Neural cell (in vitro differentiated cells): Measurements from ENCODE around the gene UBAP2. TPM values are rescaled to one million over a fixed set of nuclear protein-coding genes. Genes with fewer than 3 reads are reported as not detected.

Experiments used
- H2AFZ ChIP-seq: fragments of 200-600, 300-800 bp; sonication (generic), shearing (Covaris generic); 2 replicates; pipeline ENCODE4 v1.6.0; 2014; ENCODE audit warnings: low read depth, mild to moderate bottlenecking, antibody characterized with exemption, low read length, moderate library complexity
- H3F3A ChIP-seq: fragments of 200-600 bp; shearing (Covaris generic); 2 replicates; pipeline ENCODE4 v1.6.1; 2016; ENCODE audit warnings: mild to moderate bottlenecking, moderate library complexity, mixed read lengths, antibody characterized with exemption, low read length; ENCODE audit not compliant: insufficient read depth, poor library complexity, severe bottlenecking
- H3K27ac ChIP-seq: fragments of 200-600, 300-800 bp; sonication (generic), shearing (Covaris generic); 2 replicates; pipeline ENCODE4 v1.5.1; 2014; ENCODE audit warnings: mild to moderate bottlenecking, low read length, moderate library complexity
- H3K27me3 ChIP-seq: fragments of 300-800, 200-600 bp; sonication (generic), shearing (Covaris generic); 2 replicates; pipeline ENCODE4 v1.6.0; 2014; ENCODE audit warnings: mild to moderate bottlenecking, low read depth, low read length, moderate library complexity; ENCODE audit not compliant: insufficient read depth
- H3K36me3 ChIP-seq: fragments of 300-800, 200-600 bp; sonication (generic), shearing (Covaris generic); 2 replicates; pipeline ENCODE4 v1.5.1; 2014; ENCODE audit warnings: mild to moderate bottlenecking, antibody characterized with exemption, low read length, moderate library complexity; ENCODE audit not compliant: insufficient read depth
- H3K4me2 ChIP-seq: fragments of 300-800, 200-600 bp; sonication (generic), shearing (Covaris generic); 2 replicates; pipeline ENCODE4 v1.6.0; 2014; ENCODE audit warnings: mild to moderate bottlenecking, low read length
- H3K4me3 ChIP-seq: fragments of 300-800, 200-600 bp; sonication (generic), shearing (Covaris generic); 2 replicates; pipeline ENCODE4 v1.5.1; 2014; ENCODE audit warnings: mild to moderate bottlenecking, low read length, moderate library complexity
- H3K79me2 ChIP-seq: fragments of 200-600 bp; shearing (Covaris generic); replicated peaks from 2 replicates; pipeline ENCODE4 v1.6.0; 2014; ENCODE audit warnings: mild to moderate bottlenecking, low read length, moderate library complexity; ENCODE audit not compliant: insufficient read depth
- H3K9ac ChIP-seq: fragments of 300-800, 200-600 bp; sonication (generic), shearing (Covaris generic); 2 replicates; pipeline ENCODE4 v1.6.1; 2016; ENCODE audit warnings: mild to moderate bottlenecking, low read length, mixed read lengths
- H3K9me2 ChIP-seq: fragments of 200-600 bp; shearing (Covaris generic); 2 replicates; pipeline ENCODE4 v1.6.1; 2016; ENCODE audit warnings: mild to moderate bottlenecking, low read length, mixed read lengths; ENCODE audit not compliant: insufficient read depth
- H3K9me3 ChIP-seq: fragments of 200-600, 300-800 bp; sonication (generic), shearing (Covaris generic); 2 replicates; pipeline ENCODE4 v1.6.1; 2016; ENCODE audit warnings: mild to moderate bottlenecking, mixed run types, low read length, moderate library complexity, mixed read lengths
- H4K20me1 ChIP-seq: fragments of 200-600 bp; shearing (Covaris generic); 2 replicates; pipeline ENCODE4 v1.6.1; 2016; ENCODE audit warnings: mild to moderate bottlenecking, mixed run types; ENCODE audit not compliant: insufficient read depth
- CTCF ChIP-seq: fragments of 450-650 bp; IDR thresholded peaks from 2 replicates; pipeline ENCODE4 v1.5.1; 2014; ENCODE audit warnings: antibody characterized with exemption, mild to moderate bottlenecking, moderate library complexity; ENCODE audit not compliant: poor library complexity, severe bottlenecking
- EP300 ChIP-seq: fragments of 450-650 bp; conservative IDR thresholded peaks from 2 replicates; pipeline ENCODE4 v1.6.1; 2014; ENCODE audit warnings: antibody characterized with exemption, mild to moderate bottlenecking, moderate library complexity; ENCODE audit not compliant: poor library complexity, severe bottlenecking
- EZH2 ChIP-seq: fragments of 200-600, 300-800 bp; shearing (Covaris generic), sonication (generic); IDR thresholded peaks from 2 replicates; pipeline ENCODE4 v1.6.1; 2014; ENCODE audit warnings: antibody characterized with exemption, low read length, borderline replicate concordance, mild to moderate bottlenecking; ENCODE audit not compliant: insufficient read depth, poor library complexity, severe bottlenecking
- MXI1 ChIP-seq: fragments of 450-650 bp; conservative IDR thresholded peaks from 2 replicates; pipeline ENCODE4 v1.6.1; 2014; ENCODE audit warnings: antibody characterized with exemption, mild to moderate bottlenecking; ENCODE audit not compliant: poor library complexity, severe bottlenecking
- POLR2AphosphoS5 ChIP-seq: IDR thresholded peaks from 2 replicates; pipeline ENCODE4 v1.6.1; 2012
- RAD21 ChIP-seq: fragments of 450-650 bp; conservative IDR thresholded peaks from 2 replicates; pipeline ENCODE4 v1.6.1; 2014; ENCODE audit warnings: antibody characterized with exemption, mild to moderate bottlenecking, moderate library complexity
- REST ChIP-seq: IDR thresholded peaks from 2 replicates; pipeline ENCODE4 v1.6.1; 2012; ENCODE audit warnings: borderline replicate concordance
- SMC3 ChIP-seq: fragments of 450-650 bp; conservative IDR thresholded peaks from 2 replicates; pipeline ENCODE4 v1.6.1; 2014; ENCODE audit warnings: antibody characterized with exemption, mild to moderate bottlenecking, moderate library complexity; ENCODE audit not compliant: poor library complexity
- TAF1 ChIP-seq: IDR thresholded peaks from 2 replicates; pipeline ENCODE4 v1.6.1; 2012; ENCODE audit warnings: low read depth
- polyA plus RNA-seq: library from polyadenylated mRNA; depleted of rRNA; stranded (reverse); fragments of >200 nt; gene quantifications from 2 replicates; pipeline ENCODE4 v1.2.3, GENCODE V29; 2014

Gene UBAP2
- polyA plus RNA-seq, 1 donor from 2014 or later, result 9.2 TPM

GRCh38 chr9:34010979-34011378, 37.7 kb downstream of the UBAP2 start:
- Histone ChIP-seq H3K9me3 (no peaks in the 10 kb centered on the region), H3K9ac (no peak overlapping the region), H3K9me2 (no peaks in the 10 kb centered on the region), H2AFZ (no peak overlapping the region), H3K27me3 (no peaks in the 10 kb centered on the region), H3K4me3 (no peak overlapping the region), H3K79me2 (no peaks in the 10 kb centered on the region), H3K4me2 (no peak overlapping the region), H3K36me3 (no peaks in the 10 kb centered on the region), H3F3A (no peaks in the 10 kb centered on the region), H4K20me1 (no peaks in the 10 kb centered on the region), H3K27ac (no peak overlapping the region)
- TF ChIP-seq TAF1 (no peak), SMC3 (no peak), RAD21 (peak; percentile 31), CTCF (peak; percentile 45), EZH2 (no peak), MXI1 (no peak), EP300 (no peak), REST (no peak), POLR2AphosphoS5 (no peak)

- Histone ChIP-seq H2AFZ (no peak overlapping the region), H3F3A (no peaks in the 10 kb centered on the region), H3K36me3 (peaks cover 7% of the 10 kb centered on the region), H3K4me3 (no peak overlapping the region), H4K20me1 (no peaks in the 10 kb centered on the region), H3K27ac (no peak overlapping the region), H3K9me2 (no peaks in the 10 kb centered on the region), H3K27me3 (no peaks in the 10 kb centered on the region), H3K4me2 (no peak overlapping the region), H3K9me3 (no peaks in the 10 kb centered on the region), H3K79me2 (no peaks in the 10 kb centered on the region), H3K9ac (no peak overlapping the region)
- TF ChIP-seq CTCF (no peak), TAF1 (no peak), MXI1 (no peak), SMC3 (no peak)
These were observed 46.7 kb downstream of the UBAP2 start for GRCh38 chr9:34001951-34002350.
